Activated T-cell treated with anti-CD3 and anti-CD28 coated beads for 1 hour (primary cell): ENCODE measurements around the gene ZNF865.

Source experiments
- DNase-seq: peaks from one replicate; pipeline ENCODE4 v3.0.0-alpha.2; 2020; ENCODE audit warnings: low read depth

The ZNF865 gene

GRCh38 chr19:55660404-55660803 is 55.0 kb downstream of the ZNF865 start:
- no peak for DNase-seq

- DNase-seq: no peak
These were observed 55.5 kb downstream of the ZNF865 start for GRCh38 chr19:55660991-55661390.

- no peak for DNase-seq
These were observed 56.4 kb downstream of the ZNF865 start for GRCh38 chr19:55661826-55662225.

GRCh38 chr19:55663846-55664536 is 58.5 kb downstream of the ZNF865 start:
- no peak for DNase-seq

GRCh38 chr19:55666343-55667005 is 61.0 kb downstream of the ZNF865 start:
- no peak for DNase-seq
